ENCODE measurements around the gene MEIS2. TPM values are rescaled to one million over a fixed set of nuclear protein-coding genes. Genes with fewer than 3 reads are reported as not detected.

Gene MEIS2
- total RNA-seq, 8 experiments from 2014 or later = 21.5 to 747 (median 133) TPM

DNA sequence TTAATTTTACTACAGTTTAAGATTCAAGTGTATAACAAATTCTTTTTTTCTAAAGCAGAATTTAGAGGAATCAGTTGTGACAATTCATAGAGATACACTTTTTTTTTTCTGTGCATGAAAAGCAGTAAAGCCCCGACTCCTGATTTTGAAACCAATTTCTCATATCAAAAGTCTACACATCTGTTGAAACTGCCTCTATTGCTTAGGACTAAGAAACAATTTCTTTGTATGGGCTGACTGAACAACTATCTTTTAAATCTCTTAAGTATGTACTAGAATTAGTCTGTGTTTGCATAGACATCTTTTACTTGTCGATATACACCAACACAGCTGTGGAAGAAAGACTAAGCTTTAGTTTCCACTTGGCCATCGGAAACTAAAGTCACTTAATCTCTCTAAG is 127.6 kb downstream of the MEIS2 start:
- in situ Hi-C loops (cut with MboI; ENCODE audit: low pct_unique_long_range_greater_than_20kb in 2 of 9, low sequenced_read_pairs in 9 of 9, unreplicated experiment in 9 of 9) = no loop called here
- no peak for ATAC-seq (replicated peaks in 6 of 8)
- 70 to 100% (median 96%) methylated on average over 1 to 3 of the region's 3 CpGs; no CpG with 5 or more reads in 1 of the 10 experiments for whole genome bisulfite sequencing, 10 experiments
- no peaks in the 10 kb centered on the region for H3K4me1 ChIP-seq (replicated peaks in 1 of 2)
- H3K4me3 ChIP-seq = no peak overlapping the region
- H3K27ac ChIP-seq = no peak overlapping the region

DNA sequence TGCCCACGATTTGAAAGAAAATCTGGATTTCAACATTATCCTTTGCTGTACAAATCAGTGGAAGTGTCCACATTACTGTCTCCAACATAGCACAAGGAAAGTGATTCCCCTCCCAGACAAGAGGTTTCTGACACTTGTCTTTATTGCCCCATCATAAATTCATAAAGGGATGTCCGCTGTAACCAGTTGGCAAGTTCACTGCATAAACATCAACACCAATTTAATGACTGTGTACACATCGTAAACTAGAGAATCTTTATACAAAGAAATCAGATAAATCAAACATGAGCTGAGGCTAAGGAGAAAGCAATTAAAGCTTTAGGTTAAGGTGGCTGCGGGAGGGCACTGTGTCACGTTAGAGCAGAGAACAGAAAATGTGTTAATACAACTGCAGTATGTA is 129.8 kb downstream of the MEIS2 start:
- H3K27ac ChIP-seq = no peak overlapping the region
- ATAC-seq (replicated peaks in 6 of 8) = peak in 3 of 8 experiments; percentile 9 to 84 (median 13)
- H3K4me3 ChIP-seq = no peak overlapping the region
- WGBS, 10 experiments = 44 to 100% (median 88%) methylated on average over 2 to 4 of the region's 5 CpGs
- in situ Hi-C loops (cut with MboI; ENCODE audit: low pct_unique_long_range_greater_than_20kb in 2 of 9, low sequenced_read_pairs in 9 of 9, unreplicated experiment in 9 of 9) = no loop called here
- H3K4me1 ChIP-seq (replicated peaks in 1 of 2) = peaks cover 0 to 3% of the 10 kb centered on the region in 2 donors

GRCh38 chr15:36967929-36968328 is 132.4 kb downstream of the MEIS2 start:
- in situ Hi-C loops (cut with MboI; ENCODE audit: low pct_unique_long_range_greater_than_20kb in 2 of 9, low sequenced_read_pairs in 9 of 9, unreplicated experiment in 9 of 9) = no loop called here
- H3K4me1 ChIP-seq (replicated peaks in 1 of 2) = peaks cover 0 to 13% of the 10 kb centered on the region in 2 donors
- ATAC-seq (replicated peaks in 6 of 8) = no peak
- no peak overlapping the region for H3K27ac ChIP-seq
- no peak overlapping the region for H3K4me3 ChIP-seq
- WGBS, 10 experiments = 96 to 100% (median 100%) methylated on average over 1 to 4 of the region's 4 CpGs; no CpG with 5 or more reads in 2 of the 10 experiments

DNA sequence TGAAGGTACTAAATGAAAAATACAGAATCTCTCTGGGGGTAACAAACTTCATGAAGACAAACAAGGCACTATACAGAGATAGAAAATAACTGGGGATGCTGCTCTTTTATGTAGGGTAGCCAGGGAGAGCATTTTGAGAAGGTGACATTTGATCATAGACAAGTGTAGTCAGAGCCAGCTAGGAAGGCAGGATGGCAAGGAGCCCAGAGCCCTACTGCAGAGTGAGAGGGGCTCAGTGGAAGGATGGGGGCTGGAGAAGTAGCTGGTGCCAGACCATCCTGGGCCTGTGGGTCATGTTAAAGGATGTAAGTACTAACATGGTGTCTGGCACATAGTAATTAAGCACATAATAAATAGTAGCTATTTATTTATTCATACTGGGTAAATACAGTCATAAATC is 133.6 kb downstream of the MEIS2 start:
- in situ Hi-C loops (cut with MboI; ENCODE audit: low pct_unique_long_range_greater_than_20kb in 2 of 9, low sequenced_read_pairs in 9 of 9, unreplicated experiment in 9 of 9) = no loop called here
- Histone ChIP-seq H3K27ac (no peak overlapping the region), H3K4me1 (replicated peaks in 1 of 2) (peaks cover 0 to 13% of the 10 kb centered on the region in 2 donors), H3K4me3 (no peak overlapping the region)
- ATAC-seq (replicated peaks in 6 of 8) = peak in 2 of 8 experiments; percentile 42 to 93

DNA sequence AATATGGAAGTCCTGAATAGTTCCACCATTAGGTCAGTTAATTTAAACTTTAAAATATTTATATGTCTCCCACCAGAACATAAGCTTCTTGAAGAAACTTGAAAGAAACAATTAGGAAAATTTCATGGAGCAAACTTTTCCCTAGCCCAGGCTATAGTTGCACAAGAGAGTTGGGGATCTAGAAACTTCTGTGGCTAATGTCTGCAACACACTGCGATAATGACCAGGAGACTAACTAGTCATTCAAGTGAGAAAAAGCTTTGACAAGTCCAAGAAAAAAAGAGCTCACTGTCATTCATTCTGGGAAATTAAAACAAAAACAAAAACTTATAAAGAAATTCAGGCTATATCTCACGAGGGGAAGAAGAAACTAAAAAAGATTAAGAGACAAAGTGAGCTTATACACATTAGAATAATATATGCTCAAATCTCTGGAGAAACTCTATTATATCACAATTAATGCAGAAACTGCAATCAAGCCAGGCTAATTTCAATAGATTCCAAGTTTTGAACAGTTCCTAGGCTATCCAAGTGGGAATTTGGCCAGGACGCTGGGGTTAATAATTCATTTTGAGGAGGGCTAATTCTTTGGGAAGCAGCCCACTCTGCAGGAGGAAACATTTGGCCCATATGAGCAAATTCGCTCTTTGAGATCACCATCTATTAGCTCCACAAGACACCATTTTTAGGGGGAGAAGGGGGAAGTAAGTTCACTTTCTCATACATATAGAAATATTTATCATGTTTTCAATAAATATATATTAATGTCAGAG is 134.6 kb downstream of the MEIS2 start:
- Histone ChIP-seq H3K27ac (no peak overlapping the region), H3K4me1 (replicated peaks in 1 of 2) (peaks cover 0 to 13% of the 10 kb centered on the region in 2 donors), H3K4me3 (no peak overlapping the region)
- no peak for ATAC-seq (replicated peaks in 6 of 8)
- in situ Hi-C loops (cut with MboI; ENCODE audit: low pct_unique_long_range_greater_than_20kb in 2 of 9, low sequenced_read_pairs in 9 of 9, unreplicated experiment in 9 of 9) = no loop called here
- WGBS, 10 experiments = 64 to 100% (median 88%) methylated on average over 2 to 4 of the region's 4 CpGs

GRCh38 chr15:36964626-36965025 is 135.7 kb downstream of the MEIS2 start:
- in situ Hi-C loops (cut with MboI; ENCODE audit: low pct_unique_long_range_greater_than_20kb in 2 of 9, low sequenced_read_pairs in 9 of 9, unreplicated experiment in 9 of 9) = no loop called here
- Histone ChIP-seq H3K4me3 (no peak overlapping the region), H3K27ac (no peak overlapping the region), H3K4me1 (replicated peaks in 1 of 2) (peaks cover 0 to 13% of the 10 kb centered on the region in 2 donors)
- no peak for ATAC-seq (replicated peaks in 6 of 8)

DNA sequence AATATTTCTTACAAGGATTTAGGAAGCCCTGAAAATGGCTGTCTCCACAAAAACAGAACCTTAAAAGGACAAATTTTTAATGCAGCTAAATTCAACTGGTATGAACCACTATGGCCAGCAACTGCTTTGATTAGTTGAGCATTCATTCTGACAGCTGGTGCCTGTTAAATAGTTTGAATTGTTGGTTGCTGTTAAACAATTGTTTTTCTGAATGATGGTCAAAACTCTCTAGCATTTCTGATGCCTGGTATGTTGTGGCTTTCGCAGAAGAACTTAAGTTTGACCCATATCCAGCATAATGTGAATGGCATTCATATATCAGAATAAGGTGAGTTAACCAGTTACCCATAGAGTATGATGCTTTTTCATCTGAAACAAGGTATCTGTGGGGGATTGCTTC is 138.4 kb downstream of the MEIS2 start:
- in situ Hi-C loops (cut with MboI; ENCODE audit: low pct_unique_long_range_greater_than_20kb in 2 of 9, low sequenced_read_pairs in 9 of 9, unreplicated experiment in 9 of 9) = no loop called here
- H3K4me3 ChIP-seq = no peak overlapping the region
- H3K27ac ChIP-seq = no peak overlapping the region
- H3K4me1 ChIP-seq (replicated peaks in 1 of 2) = peaks cover 0 to 16% of the 10 kb centered on the region in 2 donors
- WGBS, 10 experiments = 60 to 100% (median 100%) methylated on average over 1 of the region's 1 CpG; no CpG with 5 or more reads in 2 of the 10 experiments
- no peak for ATAC-seq (replicated peaks in 6 of 8)

DNA sequence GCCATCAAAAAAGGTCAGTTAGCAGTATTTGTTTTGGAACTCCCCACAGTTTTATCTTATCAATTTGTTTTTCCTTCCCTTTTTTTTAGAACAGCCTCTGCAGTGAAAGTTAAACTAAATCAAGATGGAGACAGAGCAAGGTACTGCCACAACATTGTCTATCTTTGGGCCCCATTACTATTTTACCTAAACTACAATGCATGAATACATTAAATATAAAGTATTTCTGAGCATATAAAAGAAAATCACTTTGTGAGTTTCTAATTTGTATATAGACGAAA is 139.5 kb downstream of the MEIS2 start:
- Histone ChIP-seq H3K4me3 (no peak overlapping the region), H3K4me1 (replicated peaks in 1 of 2) (peaks cover 4 to 16% of the 10 kb centered on the region in 2 donors), H3K27ac (no peak overlapping the region)
- no peak for ATAC-seq (replicated peaks in 6 of 8)
- WGBS, 10 experiments = 88 to 100% (median 100%) methylated on average over 1 of the region's 1 CpG; no CpG with 5 or more reads in 2 of the 10 experiments
- in situ Hi-C loops (cut with MboI; ENCODE audit: low pct_unique_long_range_greater_than_20kb in 2 of 9, low sequenced_read_pairs in 9 of 9, unreplicated experiment in 9 of 9) = no loop called here

DNA sequence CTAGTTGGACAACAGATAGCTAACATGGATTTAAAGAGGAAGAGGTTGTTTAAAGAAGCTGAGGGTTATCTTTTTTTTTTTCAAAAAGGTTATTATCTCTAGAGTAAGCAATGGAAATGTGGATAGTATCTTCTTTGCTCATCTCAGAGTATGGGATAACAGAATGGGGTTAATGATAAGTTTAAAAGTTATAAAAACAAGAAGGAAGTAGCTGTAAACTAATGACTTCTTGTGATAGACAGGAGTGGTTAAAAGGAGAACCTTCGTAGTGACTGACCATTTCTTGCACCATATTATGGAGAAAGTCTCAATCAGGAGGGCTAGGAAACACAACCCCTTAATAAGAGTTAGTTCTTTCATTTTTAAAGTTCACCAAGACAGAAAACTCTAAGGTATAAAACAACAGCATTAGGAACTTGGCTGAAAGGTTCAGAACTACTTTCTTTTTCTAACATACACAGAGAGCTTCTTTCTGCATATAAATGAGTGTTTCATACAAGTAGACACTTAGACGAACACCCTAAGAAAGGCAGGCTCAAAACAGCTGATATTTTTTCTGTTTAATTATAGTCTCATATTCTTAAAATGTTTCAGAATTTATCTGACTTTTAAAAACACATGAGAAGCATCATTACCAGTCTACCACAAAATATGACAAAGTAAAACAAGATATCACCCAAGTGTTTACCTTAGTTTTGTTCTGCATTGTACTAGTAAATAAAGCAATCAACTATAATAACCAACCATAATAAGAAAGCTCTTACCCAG is 140.0 kb downstream of the MEIS2 start:
- H3K27ac ChIP-seq = no peak overlapping the region
- peaks cover 4 to 12% of the 10 kb centered on the region in 2 donors for H3K4me1 ChIP-seq (replicated peaks in 1 of 2)
- H3K4me3 ChIP-seq = no peak overlapping the region
- no peak for ATAC-seq (replicated peaks in 6 of 8)
- 57 to 97% (median 71%) methylated on average over 1 to 2 of the region's 2 CpGs for WGBS, 10 experiments
- in situ Hi-C loops (cut with MboI; ENCODE audit: low pct_unique_long_range_greater_than_20kb in 2 of 9, low sequenced_read_pairs in 9 of 9, unreplicated experiment in 9 of 9) = no loop called here

DNA sequence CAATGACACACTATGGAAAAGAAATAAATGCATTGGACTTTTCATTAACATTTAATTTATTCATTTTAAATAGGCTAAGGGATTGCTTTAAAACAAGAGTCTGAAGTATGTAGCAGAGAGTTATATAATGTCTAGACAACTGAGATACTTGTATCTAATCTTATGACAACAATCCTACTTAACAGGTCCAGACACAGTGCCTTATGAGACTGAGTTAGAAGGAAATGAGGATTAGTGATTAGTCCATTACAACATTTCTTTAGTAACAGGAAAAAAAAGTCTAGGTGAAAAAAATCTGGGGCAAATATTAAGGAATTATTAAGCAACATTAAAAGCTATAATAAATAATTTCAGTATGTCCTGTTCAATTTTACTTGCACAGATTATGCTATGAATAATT is 140.6 kb downstream of the MEIS2 start:
- ATAC-seq (replicated peaks in 6 of 8) = no peak
- peaks cover 4 to 12% of the 10 kb centered on the region in 2 donors for H3K4me1 ChIP-seq (replicated peaks in 1 of 2)
- in situ Hi-C loops (cut with MboI; ENCODE audit: low pct_unique_long_range_greater_than_20kb in 2 of 9, low sequenced_read_pairs in 9 of 9, unreplicated experiment in 9 of 9) = no loop called here
- no peak overlapping the region for H3K4me3 ChIP-seq
- no peak overlapping the region for H3K27ac ChIP-seq

GRCh38 chr15:36958606-36959005 is 141.7 kb downstream of the MEIS2 start:
- in situ Hi-C loops (cut with MboI; ENCODE audit: low pct_unique_long_range_greater_than_20kb in 2 of 9, low sequenced_read_pairs in 9 of 9, unreplicated experiment in 9 of 9) = no loop called here
- no peak for ATAC-seq (replicated peaks in 6 of 8)

GRCh38 chr15:36954486-36954885 is 145.9 kb downstream of the MEIS2 start:
- in situ Hi-C loops (cut with MboI; ENCODE audit: low pct_unique_long_range_greater_than_20kb in 2 of 9, low sequenced_read_pairs in 9 of 9, unreplicated experiment in 9 of 9) = no loop called here
- no peak for ATAC-seq (replicated peaks in 6 of 8)
- H3K4me1 ChIP-seq (replicated peaks in 1 of 2) = peaks cover 33 to 48% of the 10 kb centered on the region in 2 donors
- 80 to 100% (median 100%) methylated on average over 1 of the region's 1 CpG; no CpG with 5 or more reads in 2 of the 10 experiments for WGBS, 10 experiments
- H3K4me3 ChIP-seq = no peak overlapping the region
- H3K27ac ChIP-seq = no peak overlapping the region

More at GRCh38 chr15:36958606-36959005, 141.7 kb downstream of the MEIS2 start:
- 67 to 100% (median 100%) methylated on average over 1 of the region's 1 CpG; no CpG with 5 or more reads in 3 of the 10 experiments for WGBS, 10 experiments
- Histone ChIP-seq H3K4me1 (replicated peaks in 1 of 2) (peaks cover 6 to 9% of the 10 kb centered on the region in 2 donors), H3K27ac (no peak overlapping the region), H3K4me3 (no peak overlapping the region)

GRCh38 chr15:36953346-36953745 is 147.0 kb downstream of the MEIS2 start:
- ATAC-seq (replicated peaks in 6 of 8) = no peak
- H3K27ac ChIP-seq = no peak overlapping the region
- 56 to 100% (median 80%) methylated on average over 1 to 3 of the region's 3 CpGs; no CpG with 5 or more reads in 1 of the 10 experiments for WGBS, 10 experiments
- H3K4me3 ChIP-seq = no peak overlapping the region
- in situ Hi-C loops (cut with MboI; ENCODE audit: low pct_unique_long_range_greater_than_20kb in 2 of 9, low sequenced_read_pairs in 9 of 9, unreplicated experiment in 9 of 9) = no loop called here
- peaks cover 45 to 59% of the 10 kb centered on the region in 2 donors for H3K4me1 ChIP-seq (replicated peaks in 1 of 2)
